ENCODE measurements around the gene ERH. TPM values are rescaled to one million over a fixed set of nuclear protein-coding genes. Genes with fewer than 3 reads are reported as not detected.

The ERH gene
- polyA plus RNA-seq, 3 donors = 63.6 to 67.0 (median 64.3) TPM

DNA sequence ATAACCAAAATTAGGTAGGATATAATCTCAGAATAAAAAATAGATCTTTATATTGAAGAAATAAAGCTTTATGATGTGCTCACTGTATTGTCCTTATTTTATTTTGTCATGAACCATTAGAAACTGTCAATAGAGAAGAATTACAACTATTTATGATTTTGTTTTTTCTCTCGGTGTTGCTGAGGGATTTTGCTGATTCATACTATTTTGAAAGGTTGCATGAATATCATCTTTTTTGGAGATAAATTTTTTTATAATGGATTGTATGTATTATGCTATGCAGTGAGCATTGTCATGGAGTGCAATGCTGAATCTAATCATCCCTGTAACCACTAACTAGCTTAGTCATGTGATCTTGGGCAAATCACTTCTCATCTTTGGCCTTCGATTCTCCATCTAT is 15.4 kb upstream of the ERH start:
- Histone ChIP-seq H3K36me3 (replicated peaks in 1 of 2; ENCODE audit: control insufficient read depth in 1 of 2, insufficient read depth in 2 of 2, low read length in 2 of 2) (no peaks in the 10 kb centered on the region), H2AFZ (ENCODE audit: insufficient read depth, low read depth, low read length, poor library complexity, severe bottlenecking) (no peak overlapping the region), H3K27ac (ENCODE audit: low read depth in 1 of 2, low read length in 2 of 2) (no peak overlapping the region), H3K9me3 (replicated peaks in 1 of 2; ENCODE audit: control insufficient read depth in 1 of 2, insufficient read depth in 1 of 2, low read length in 2 of 2) (no peaks in the 10 kb centered on the region), H3K79me2 (ENCODE audit: insufficient read depth, low read length) (peaks cover 76% of the 10 kb centered on the region), H3K4me2 (replicated peaks; ENCODE audit: extremely low read depth, low read length, poor library complexity, severe bottlenecking) (no peak overlapping the region), H3K4me3 (replicated peaks in 1 of 3; ENCODE audit: low read depth in 2 of 3, low read length in 3 of 3) (no peak overlapping the region), H3K27me3 (ENCODE audit: control insufficient read depth in 2 of 2, insufficient read depth in 2 of 2, low read length in 2 of 2) (no peaks in the 10 kb centered on the region), H4K20me1 (ENCODE audit: insufficient read depth, low read length) (peaks cover 47% of the 10 kb centered on the region), H3K4me1 (ENCODE audit: control insufficient read depth in 1 of 2, insufficient read depth in 2 of 2, low read length in 2 of 2) (peaks cover 10 to 11% of the 10 kb centered on the region in 2 donors), H3K9ac (ENCODE audit: insufficient read depth, low read length, poor library complexity, severe bottlenecking) (no peak overlapping the region)
- WGBS (ENCODE audit: insufficient coverage) = no CpG with 5 or more reads among the region's 2 CpGs
- DNase-seq = no peak
- H3K27ac Mint-ChIP-seq = no peak overlapping the region
- TF ChIP-seq, protein P1, sequence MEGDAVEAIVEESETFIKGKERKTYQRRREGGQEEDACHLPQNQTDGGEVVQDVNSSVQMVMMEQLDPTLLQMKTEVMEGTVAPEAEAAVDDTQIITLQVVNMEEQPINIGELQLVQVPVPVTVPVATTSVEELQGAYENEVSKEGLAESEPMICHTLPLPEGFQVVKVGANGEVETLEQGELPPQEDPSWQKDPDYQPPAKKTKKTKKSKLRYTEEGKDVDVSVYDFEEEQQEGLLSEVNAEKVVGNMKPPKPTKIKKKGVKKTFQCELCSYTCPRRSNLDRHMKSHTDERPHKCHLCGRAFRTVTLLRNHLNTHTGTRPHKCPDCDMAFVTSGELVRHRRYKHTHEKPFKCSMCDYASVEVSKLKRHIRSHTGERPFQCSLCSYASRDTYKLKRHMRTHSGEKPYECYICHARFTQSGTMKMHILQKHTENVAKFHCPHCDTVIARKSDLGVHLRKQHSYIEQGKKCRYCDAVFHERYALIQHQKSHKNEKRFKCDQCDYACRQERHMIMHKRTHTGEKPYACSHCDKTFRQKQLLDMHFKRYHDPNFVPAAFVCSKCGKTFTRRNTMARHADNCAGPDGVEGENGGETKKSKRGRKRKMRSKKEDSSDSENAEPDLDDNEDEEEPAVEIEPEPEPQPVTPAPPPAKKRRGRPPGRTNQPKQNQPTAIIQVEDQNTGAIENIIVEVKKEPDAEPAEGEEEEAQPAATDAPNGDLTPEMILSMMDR (IDR thresholded peaks at IDR 0.05) = no peak
- no peaks in the 10 kb centered on the region for H3K27me3 Mint-ChIP-seq (ENCODE audit: low read depth in 3 of 3)
- peaks cover 0 to 8% (median 6%) of the 10 kb centered on the region in 7 donors for H3K9me3 Mint-ChIP-seq
- H3K36me3 Mint-ChIP-seq = peaks cover 0 to 7% of the 10 kb centered on the region in 2 donors
- intact Hi-C loops (cut with micrococcal nuclease) = no loop called here
- no peak overlapping the region for H3K4me3 Mint-ChIP-seq
- peaks cover 19% of the 10 kb centered on the region for H3K4me1 Mint-ChIP-seq

DNA sequence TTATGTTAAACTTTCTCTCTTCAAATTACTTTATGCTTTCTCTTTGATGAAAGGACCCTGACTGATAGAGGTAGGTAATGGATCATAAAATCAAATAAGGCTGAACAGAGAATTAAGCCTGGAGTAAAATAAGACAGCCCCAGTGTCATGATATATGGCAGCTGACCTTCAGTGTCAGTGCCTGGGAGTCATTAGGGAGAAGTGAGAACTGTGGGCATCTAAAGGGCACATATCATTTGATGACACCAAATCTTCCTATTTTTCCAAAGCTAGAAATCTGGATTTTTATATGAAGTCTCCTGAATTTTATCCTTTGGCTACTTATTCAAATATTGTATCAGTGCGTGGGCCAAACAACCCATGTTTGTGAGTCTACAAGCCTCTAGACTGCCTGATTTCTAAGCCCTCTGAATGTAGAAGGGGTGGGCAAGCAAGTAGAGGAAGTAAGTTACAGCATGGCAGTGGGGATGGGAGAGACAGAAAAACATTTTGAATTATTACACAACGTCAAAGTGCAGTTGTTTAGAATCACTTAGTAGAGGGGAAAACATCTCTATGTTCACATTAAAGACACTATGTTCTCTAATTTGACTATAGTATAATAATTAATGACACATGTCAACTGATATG is 10.3 kb upstream of the ERH start:
- H3K4me1 Mint-ChIP-seq = peaks cover 22% of the 10 kb centered on the region
- Histone ChIP-seq H3K9me3 (replicated peaks in 1 of 2; ENCODE audit: control insufficient read depth in 1 of 2, insufficient read depth in 1 of 2, low read length in 2 of 2) (no peaks in the 10 kb centered on the region), H3K27ac (ENCODE audit: low read depth in 1 of 2, low read length in 2 of 2) (peak overlapping the region in 1 of 2 donors; percentile 58), H3K4me3 (replicated peaks in 1 of 3; ENCODE audit: low read depth in 2 of 3, low read length in 3 of 3) (no peak overlapping the region), H3K4me1 (ENCODE audit: control insufficient read depth in 1 of 2, insufficient read depth in 2 of 2, low read length in 2 of 2) (peaks cover 14 to 16% of the 10 kb centered on the region in 2 donors), H2AFZ (ENCODE audit: insufficient read depth, low read depth, low read length, poor library complexity, severe bottlenecking) (no peak overlapping the region), H4K20me1 (ENCODE audit: insufficient read depth, low read length) (peaks cover 60% of the 10 kb centered on the region), H3K79me2 (ENCODE audit: insufficient read depth, low read length) (peaks cover 88% of the 10 kb centered on the region), H3K27me3 (ENCODE audit: control insufficient read depth in 2 of 2, insufficient read depth in 2 of 2, low read length in 2 of 2) (no peaks in the 10 kb centered on the region), H3K9ac (ENCODE audit: insufficient read depth, low read length, poor library complexity, severe bottlenecking) (no peak overlapping the region), H3K36me3 (replicated peaks in 1 of 2; ENCODE audit: control insufficient read depth in 1 of 2, insufficient read depth in 2 of 2, low read length in 2 of 2) (peaks cover 0 to 12% of the 10 kb centered on the region in 2 donors), H3K4me2 (replicated peaks; ENCODE audit: extremely low read depth, low read length, poor library complexity, severe bottlenecking) (no peak overlapping the region)
- peak overlapping the region; percentile 48 to 86 (median 57) for H3K27ac Mint-ChIP-seq
- H3K4me3 Mint-ChIP-seq = no peak overlapping the region
- peaks cover 0 to 2% (median 0%) of the 10 kb centered on the region in 7 donors for H3K9me3 Mint-ChIP-seq
- intact Hi-C loops (cut with micrococcal nuclease) = no loop called here
- WGBS (ENCODE audit: insufficient coverage) = no CpG with 5 or more reads among the region's 2 CpGs
- peaks cover 0 to 2% (median 0%) of the 10 kb centered on the region in 3 donors for H3K27me3 Mint-ChIP-seq (ENCODE audit: low read depth in 3 of 3)
- no peak for DNase-seq
- TF ChIP-seq, protein P1 (IDR thresholded peaks at IDR 0.05) = no peak
- peaks cover 7 to 12% of the 10 kb centered on the region in 2 donors for H3K36me3 Mint-ChIP-seq
